GM18498 (cell line): Measurements from ENCODE around the gene ATG7.
"Not testable (repeated sequence)": the region's sequence is repeated elsewhere in the genome, so short reads cannot be mapped to it uniquely, and the experiment has no call there.

Experiments used
- ATAC-seq: cut with Tn5 transposase; IDR thresholded peaks from one replicate; pipeline ENCODE4 v1.9.1; 2021; ENCODE audit warnings: mild to moderate bottlenecking, moderate library complexity; ENCODE audit not compliant: unreplicated experiment

Gene ATG7

GRCh38 chr3:11459186-11459824 lies 187.1 kb downstream of the ATG7 start:
- ATAC-seq = no peak

DNA sequence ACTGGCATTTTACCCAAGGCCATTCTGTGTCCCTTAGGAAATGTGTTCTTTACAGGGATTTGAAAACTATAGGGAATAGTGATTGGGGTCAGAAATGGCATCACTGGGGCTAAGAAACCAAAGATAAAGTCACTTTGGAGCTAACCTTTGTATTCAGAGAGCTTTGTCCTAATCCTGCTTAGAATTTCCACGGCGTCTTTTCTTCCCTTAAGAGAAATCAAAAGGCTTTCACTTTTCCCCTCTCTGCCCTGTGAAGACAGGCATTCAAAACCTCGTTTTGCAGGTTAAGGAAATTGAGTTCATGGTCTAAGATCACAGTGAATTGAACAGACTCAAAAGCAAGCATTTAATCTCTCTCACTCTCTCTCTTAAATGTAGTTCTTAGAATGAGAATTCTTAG lies 189.0 kb downstream of the ATG7 start:
- no peak for ATAC-seq

DNA sequence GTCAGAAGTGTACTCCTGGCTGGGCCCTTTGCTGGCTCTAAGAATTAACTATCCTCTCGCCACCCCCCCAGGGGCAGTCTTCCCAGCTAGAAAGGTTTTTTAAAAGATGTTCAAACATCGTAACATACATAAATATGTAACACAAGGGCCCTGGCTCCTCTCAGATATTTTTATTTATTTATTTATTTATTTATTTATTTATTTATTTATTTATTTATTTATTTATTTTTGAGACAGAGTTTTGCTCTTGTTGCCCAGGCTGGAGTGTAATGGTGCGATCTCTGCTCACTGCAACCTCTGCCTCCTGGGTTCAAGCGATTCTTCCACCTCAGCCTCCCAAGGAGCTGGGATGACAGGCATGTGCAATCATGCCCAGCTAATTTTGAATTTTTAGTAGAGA lies 190.5 kb downstream of the ATG7 start:
- ATAC-seq = not testable (repeated sequence)

DNA sequence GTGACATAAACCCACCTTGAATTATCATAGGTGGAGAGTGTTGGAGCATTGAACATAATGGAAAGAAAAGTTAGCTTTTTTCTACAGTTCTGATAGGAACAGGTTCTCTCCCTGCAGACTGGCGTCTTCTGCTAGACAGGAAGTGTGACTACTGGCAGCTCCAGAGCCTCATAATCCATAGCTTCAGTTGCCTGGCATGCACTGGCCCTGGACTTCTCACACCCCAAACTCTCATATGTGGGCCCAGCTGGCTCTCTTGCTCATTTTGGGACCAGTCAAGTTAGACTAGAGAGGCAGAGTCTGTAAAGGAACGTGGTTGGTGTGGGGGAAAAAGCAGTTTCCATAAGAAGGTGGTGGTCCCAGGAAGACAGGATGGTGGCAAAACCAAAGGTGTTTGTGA lies 191.4 kb downstream of the ATG7 start:
- ATAC-seq = no peak

DNA sequence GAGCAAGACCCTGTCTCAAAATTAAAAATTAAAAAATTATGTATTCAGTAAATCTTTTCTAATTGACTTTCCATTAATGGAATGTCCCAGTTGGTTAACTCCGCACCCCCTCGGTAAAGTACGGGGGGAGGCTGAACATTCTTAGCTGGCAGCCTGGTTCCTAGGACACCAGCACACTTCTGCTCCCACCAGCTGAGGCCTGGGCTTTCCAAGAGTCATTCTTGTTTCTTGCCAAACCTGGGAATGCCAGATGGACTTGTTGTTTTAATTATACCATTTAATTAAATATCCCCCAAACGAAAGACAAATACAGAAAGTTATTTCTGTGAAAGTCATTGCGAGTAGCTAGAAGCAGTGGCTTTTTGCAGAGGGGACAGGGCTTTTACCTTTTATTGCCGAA lies 192.2 kb downstream of the ATG7 start:
- ATAC-seq = no peak

DNA sequence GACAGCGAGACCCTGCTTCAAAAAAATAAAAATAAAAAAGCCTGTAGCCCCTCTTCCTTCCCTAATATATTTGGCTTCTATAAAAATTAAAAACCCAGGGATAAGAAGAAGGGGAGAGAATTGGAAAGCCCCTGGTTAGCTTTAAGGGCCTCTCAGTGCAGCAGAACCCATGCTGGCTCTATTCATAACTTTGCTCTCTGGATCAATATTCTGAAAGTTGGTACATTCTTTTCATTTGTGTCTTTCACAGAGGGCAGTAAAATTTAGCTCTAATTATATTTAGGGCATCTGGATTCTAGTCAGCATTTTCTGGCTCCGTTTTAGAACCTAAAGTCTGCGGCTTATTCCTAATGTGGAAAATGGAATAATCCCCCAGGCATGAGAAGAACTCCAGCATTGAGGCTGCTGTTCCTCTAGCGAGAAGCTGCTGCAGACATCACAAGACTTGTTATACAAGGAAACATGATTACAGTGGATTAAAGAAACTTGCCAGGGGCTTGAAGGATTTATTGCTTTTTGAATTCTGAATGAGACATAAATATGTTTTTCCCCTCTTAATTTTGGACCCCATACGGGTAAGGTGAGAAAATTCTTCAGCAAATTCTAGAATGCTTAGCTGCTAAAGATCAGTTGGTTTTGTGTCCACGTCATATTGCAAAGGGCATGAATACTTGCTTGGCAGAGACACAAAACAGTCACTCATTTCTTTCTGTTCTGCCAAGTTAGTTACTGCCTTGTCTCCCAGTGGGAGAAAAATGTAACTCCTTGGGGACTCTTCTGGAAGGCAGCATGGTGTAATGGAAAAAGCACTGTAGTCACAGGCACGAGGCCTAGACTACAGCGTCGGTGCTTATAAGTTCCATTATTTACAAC lies 193.8 kb downstream of the ATG7 start:
- no peak for ATAC-seq

GRCh38 chr3:11467875-11468274 lies 195.7 kb downstream of the ATG7 start:
- ATAC-seq = no peak

DNA sequence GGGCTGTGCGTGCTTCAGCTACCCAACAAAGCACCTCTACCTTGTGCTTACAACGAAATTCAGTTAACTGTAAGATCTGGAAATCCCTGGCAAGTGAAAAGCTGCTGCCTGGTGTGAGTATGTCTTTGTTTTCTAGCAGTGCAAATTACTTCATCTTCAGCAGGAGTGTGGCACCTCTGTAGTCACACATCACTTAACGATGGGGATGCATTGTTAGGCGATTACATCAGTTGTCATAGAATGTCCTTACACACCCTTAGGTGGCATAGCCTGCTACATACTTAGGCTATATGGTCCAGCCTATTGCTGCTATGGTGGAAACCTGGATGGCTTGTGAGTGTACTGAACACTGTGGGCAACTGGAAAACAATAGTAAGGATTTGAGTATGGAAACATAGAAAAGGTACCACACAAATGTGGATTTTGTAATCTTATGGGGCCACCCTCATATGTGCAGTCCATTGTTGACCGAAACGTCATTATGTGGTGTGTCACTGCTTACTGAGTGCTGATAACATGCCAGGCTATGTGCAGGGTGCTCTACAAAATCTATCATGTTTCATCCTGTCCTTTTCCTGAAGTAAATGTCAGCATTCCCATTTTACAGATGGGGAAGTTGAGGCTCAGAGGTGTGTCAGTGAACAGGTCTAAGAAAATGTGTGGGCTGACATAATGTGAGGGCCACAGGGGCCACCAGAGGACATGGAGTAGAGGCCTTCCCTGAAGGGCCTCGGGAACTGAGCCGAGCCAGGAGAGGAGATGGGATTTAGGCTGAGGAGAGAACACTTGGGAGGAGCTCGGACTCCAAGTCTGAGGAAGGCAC lies 198.0 kb downstream of the ATG7 start:
- no peak for ATAC-seq

- no peak for ATAC-seq
These were observed 203.1 kb downstream of the ATG7 start for GRCh38 chr3:11475324-11475723.

- no peak for ATAC-seq
These were observed 204.5 kb downstream of the ATG7 start for GRCh38 chr3:11476735-11477144.

DNA sequence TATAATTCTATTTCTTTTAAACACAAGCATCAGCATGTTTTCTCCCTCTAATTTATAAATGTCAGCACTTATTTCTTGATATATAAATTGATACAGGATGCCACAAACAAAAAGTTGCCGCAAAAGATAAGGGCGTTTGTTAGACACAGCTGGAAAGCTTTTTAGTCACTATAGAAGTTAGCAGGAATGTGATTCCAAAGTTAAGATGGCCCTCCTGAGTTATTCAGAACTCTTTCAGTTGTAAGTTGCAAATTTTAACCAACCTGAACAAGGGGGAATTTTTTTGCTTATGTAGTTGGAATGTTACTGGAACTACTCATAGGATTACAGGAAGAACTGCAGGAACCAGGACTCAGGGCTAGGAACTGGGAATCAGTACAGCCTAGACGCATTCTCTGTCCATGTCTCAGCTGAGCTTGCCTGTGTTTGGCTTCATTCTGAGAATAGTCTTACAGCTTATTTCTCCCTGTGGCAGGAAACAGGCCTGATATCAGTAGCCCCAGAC lies 205.3 kb downstream of the ATG7 start:
- ATAC-seq = no peak

GRCh38 chr3:11478167-11478566 lies 206.0 kb downstream of the ATG7 start:
- ATAC-seq = no peak

DNA sequence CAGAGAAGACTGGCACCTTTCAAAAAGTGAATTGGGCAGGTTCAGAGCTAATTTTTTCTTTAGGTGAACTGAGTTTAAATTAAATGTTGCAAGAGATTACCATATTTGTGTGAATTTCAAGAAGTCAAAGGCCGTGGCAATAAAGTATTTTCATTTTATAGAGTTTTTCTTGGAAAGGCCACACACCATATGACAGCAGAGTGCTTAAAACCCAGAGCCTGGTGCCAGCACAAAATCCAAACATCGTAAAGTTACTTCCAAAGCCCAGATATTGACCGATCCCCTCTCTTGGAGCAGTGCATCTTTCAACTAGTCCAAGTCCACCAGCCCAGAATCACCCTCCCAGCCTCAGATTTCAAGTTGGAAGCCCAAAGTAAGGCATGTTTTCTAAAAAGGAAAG lies 207.0 kb downstream of the ATG7 start:
- ATAC-seq = no peak

GRCh38 chr3:11480663-11481298 lies 208.6 kb downstream of the ATG7 start:
- no peak for ATAC-seq

DNA sequence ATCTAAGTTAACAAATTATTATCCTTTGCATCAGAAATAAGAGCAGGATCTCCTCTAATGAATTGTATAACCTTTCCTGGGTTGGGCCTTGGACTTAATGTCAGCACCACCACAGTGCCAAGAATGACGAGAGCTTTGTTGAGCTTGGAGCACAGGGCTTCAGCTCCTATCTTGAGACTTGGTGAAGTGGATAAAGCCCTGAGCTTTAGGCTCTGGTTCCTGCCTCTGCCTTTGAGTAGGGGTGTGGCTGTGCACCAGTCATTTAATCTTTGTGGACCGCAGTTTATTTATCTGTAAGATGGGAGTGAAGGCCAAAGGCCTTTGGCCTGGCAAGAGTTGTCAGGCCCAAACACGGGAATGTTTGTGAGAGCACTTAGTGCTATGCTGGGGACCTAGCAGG lies 209.4 kb downstream of the ATG7 start:
- ATAC-seq = no peak

DNA sequence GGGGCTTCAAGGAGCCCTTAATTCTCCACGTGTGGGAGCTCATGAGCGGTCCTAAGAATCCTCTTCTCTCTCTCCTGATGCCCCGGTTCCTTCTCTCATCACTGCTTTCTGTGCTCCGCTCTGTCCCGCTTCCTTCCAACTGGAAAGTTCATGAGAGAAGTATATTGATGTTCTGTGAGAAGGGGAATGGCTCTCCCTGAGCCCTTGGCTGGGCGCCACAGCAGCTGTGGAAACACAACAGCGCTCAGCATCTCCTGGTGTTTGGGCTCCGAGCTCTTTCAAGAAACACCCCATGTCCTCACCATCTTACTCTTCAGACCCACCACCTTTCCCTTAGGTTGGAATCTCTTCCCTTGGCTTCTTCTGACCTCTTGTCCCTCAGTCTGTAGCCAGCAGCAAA lies 209.8 kb downstream of the ATG7 start:
- ATAC-seq = no peak

- ATAC-seq = not testable (repeated sequence)
These were observed 216.2 kb downstream of the ATG7 start for GRCh38 chr3:11488356-11488755.

DNA sequence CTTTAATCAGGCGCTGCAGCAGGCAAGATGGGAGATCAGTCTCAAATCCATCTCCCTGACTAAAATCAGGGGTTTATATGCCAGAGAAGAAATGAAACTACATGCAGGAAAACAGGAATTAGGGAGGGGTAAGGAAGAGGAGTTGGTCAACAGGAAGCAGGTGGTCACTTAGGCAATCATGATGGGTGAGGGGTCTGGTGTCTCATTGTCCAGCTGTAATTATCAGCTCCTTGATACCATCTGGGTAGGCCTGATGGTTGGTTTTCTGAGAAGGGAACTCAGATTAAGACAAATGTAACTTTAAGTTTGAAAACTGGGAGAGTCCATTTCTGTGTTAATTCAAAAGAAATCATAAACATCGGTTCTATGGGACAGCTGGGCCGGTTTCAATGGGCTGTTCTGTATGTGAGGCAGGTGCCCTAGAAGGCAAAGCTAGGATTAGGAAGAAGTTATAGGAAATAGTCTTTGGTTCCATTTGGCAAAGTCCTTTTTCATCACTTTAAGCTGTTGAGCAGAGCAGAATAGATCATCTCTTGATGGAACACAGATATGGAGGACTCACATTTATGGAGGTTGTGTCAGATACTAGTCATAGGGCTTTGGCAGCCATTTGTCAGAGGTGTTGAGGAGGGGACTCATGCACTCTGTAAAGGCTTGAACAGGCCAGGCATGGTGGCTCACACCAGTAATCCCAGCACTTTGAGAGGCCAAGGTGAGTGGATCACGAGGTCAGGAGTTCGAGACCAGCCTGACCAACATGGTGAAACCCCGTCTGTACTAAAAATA lies 222.1 kb downstream of the ATG7 start:
- no peak for ATAC-seq

DNA sequence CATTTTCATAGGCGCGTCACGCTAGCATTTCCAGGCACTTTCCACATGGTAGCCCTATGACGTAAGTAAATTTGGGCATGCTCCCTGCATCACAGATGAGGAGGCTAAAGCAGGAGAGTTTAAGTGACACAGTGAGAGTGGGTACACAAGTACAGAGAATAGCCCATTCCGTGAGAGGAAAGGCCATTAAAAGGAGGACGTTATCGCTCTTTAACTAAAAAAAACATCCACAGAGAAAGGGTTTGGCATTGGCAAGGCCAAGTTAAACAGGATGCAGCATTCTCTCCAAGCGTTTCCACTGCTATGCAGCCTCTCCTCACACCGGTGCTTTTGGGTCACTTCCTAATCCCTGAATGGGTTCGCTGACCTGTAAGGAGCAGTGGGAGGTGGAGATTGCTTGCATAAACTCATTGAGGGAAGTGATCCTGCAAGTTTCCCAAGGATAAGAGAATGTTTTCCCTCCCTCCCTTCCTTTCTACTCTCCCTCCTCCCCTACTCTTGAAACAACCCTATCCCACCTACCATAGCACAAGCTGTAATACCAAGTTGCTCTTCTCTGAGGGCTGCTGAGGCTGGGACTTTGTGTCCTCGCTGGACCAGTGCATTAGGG lies 223.9 kb downstream of the ATG7 start:
- ATAC-seq = no peak

DNA sequence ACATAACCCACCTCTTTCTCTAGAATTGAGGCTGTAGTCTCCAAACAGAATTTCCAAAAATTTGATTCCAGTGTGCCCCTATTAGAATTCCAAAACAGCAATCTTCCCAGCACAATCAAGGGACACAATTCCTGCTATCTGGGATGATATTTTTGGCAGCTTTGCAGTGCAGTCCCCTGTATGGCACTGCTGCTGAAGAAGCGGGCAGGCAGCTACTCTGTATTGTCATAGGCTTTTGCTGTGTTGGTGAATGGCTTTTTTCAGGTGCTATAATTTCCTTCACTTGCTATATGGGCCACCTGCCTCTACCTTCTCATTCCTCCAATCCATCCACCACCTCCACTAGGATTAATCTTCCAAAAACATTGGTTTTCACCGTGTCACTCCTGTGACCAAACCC lies 226.0 kb downstream of the ATG7 start:
- ATAC-seq = no peak
